ENCODE data around the gene SETBP1.

GRCh38 chr18:44862112-44862511, 181.4 kb downstream of the SETBP1 start:
- TF ChIP-seq CTCF (IDR thresholded peaks at IDR 0.05) (no peak), POLR2A (IDR thresholded peaks at IDR 0.05) (no peak)
